Brain microvascular endothelial cell (primary cell): ENCODE data around the gene ZNF304.

Experiments used
- DNase-seq: peaks from one replicate; pipeline ENCODE4 v3.0.0-alpha.2; 2020
- H3K27ac ChIP-seq: fragments of 250-450 bp; sonication (Bioruptor Pico); 2 replicates; pipeline ENCODE4 v1.5.1; 2020; ENCODE audit warnings: mild to moderate bottlenecking, moderate library complexity
- H3K27me3 ChIP-seq: fragments of 250-450 bp; sonication (Bioruptor Pico); replicated peaks from 2 replicates; pipeline ENCODE4 v1.5.1; 2020; ENCODE audit warnings: mild to moderate bottlenecking
- H3K36me3 ChIP-seq: fragments of 250-450 bp; sonication (Bioruptor Pico); replicated peaks from 2 replicates; pipeline ENCODE4 v1.5.1; 2020; ENCODE audit warnings: mild to moderate bottlenecking
- H3K4me3 ChIP-seq: 2 replicates; pipeline ENCODE4 v1.5.1; 2011; ENCODE audit warnings: low read depth, mild to moderate bottlenecking, control low read depth, low read length, moderate library complexity
- CTCF ChIP-seq: IDR thresholded peaks from 2 replicates; pipeline ENCODE4 v1.5.1; 2011; ENCODE audit warnings: low read depth, mild to moderate bottlenecking, moderate library complexity, low read length, control low read depth, inconsistent platforms; ENCODE audit errors: missing control alignments
- in situ Hi-C: cut with HindIII; loops from 2 replicates; pipeline ENCODE4 v1.10.0; 2017; ENCODE audit warnings: low sequenced_read_pairs, low pct_ligation_motif_present

ZNF304 gene

GRCh38 chr19:57348136-57348535, 2.9 kb upstream of the ZNF304 start:
- H3K4me3 ChIP-seq = no peak overlapping the region
- in situ Hi-C loops = no loop called here
- no peak for DNase-seq
- no peaks in the 10 kb centered on the region for H3K36me3 ChIP-seq
- H3K27ac ChIP-seq = no peak overlapping the region
- H3K27me3 ChIP-seq = no peaks in the 10 kb centered on the region
- no peak for TF ChIP-seq CTCF

GRCh38 chr19:57351867-57352266, 796 bp downstream of the ZNF304 start:
- DNase-seq = no peak
- H3K27ac ChIP-seq = no peak overlapping the region
- H3K27me3 ChIP-seq = no peaks in the 10 kb centered on the region
- in situ Hi-C loops = no loop called here
- H3K4me3 ChIP-seq = peak overlapping the region; percentile 98
- peak; percentile 6 for TF ChIP-seq CTCF
- H3K36me3 ChIP-seq = peaks cover 26% of the 10 kb centered on the region

- H3K27ac ChIP-seq = no peak overlapping the region
- H3K27me3 ChIP-seq = no peaks in the 10 kb centered on the region
- in situ Hi-C loops = no loop called here
Measured at GRCh38 chr19:57355916-57356315, 4.8 kb downstream of the ZNF304 start.

GRCh38 chr19:57357406-57357805, 6.3 kb downstream of the ZNF304 start:
- Histone ChIP-seq H3K27ac (no peak overlapping the region), H3K4me3 (no peak overlapping the region), H3K27me3 (no peaks in the 10 kb centered on the region), H3K36me3 (peaks cover 37% of the 10 kb centered on the region)
- TF ChIP-seq CTCF = no peak
- in situ Hi-C loops = no loop called here
- no peak for DNase-seq

More at GRCh38 chr19:57355916-57356315, 4.8 kb downstream of the ZNF304 start:
- no peak for DNase-seq
- no peak overlapping the region for H3K4me3 ChIP-seq
- TF ChIP-seq CTCF = no peak
- H3K36me3 ChIP-seq = peaks cover 37% of the 10 kb centered on the region

GRCh38 chr19:57359300-57359699, 8.2 kb downstream of the ZNF304 start:
- in situ Hi-C loops = no loop called here

More at GRCh38 chr19:57359300-57359699, 8.2 kb downstream of the ZNF304 start:
- no peak overlapping the region for H3K4me3 ChIP-seq
- no peak for TF ChIP-seq CTCF
- no peak overlapping the region for H3K27ac ChIP-seq
- H3K36me3 ChIP-seq = peaks cover 35% of the 10 kb centered on the region
- no peaks in the 10 kb centered on the region for H3K27me3 ChIP-seq
- DNase-seq = no peak
